KMS-11 (cell line): ENCODE data around the gene RPS19BP1.

Experiments
- H2AFZ ChIP-seq: fragments of 200-600 bp; sonication (generic); 2 replicates; pipeline ENCODE4 v1.6.1; 2016; ENCODE audit warnings: antibody characterized with exemption, mixed run types, low read depth
- H3K27ac ChIP-seq: fragments of 200-600 bp; sonication (generic); 2 replicates; pipeline ENCODE4 v1.6.1; 2016; ENCODE audit warnings: mild to moderate bottlenecking, mixed run types
- H3K27me3 ChIP-seq: fragments of 200-600 bp; sonication (generic); 2 replicates; pipeline ENCODE4 v1.6.1; 2017; ENCODE audit warnings: mild to moderate bottlenecking, low read depth, mixed run types, moderate library complexity; ENCODE audit not compliant: insufficient read depth
- H3K36me3 ChIP-seq: fragments of 200-600 bp; sonication (generic); 2 replicates; pipeline ENCODE4 v1.6.1; 2017; ENCODE audit warnings: mild to moderate bottlenecking, mixed run types; ENCODE audit not compliant: insufficient read depth
- H3K4me1 ChIP-seq: fragments of 200-600 bp; sonication (generic); 2 replicates; pipeline ENCODE4 v1.6.1; 2016; ENCODE audit warnings: mild to moderate bottlenecking, low read depth, mixed run types; ENCODE audit not compliant: poor library complexity, severe bottlenecking
- H3K4me2 ChIP-seq: fragments of 200-600 bp; sonication (generic); 2 replicates; pipeline ENCODE4 v1.7.0; 2016; ENCODE audit warnings: mild to moderate bottlenecking, mixed run types
- H3K4me3 ChIP-seq: fragments of 200-600 bp; sonication (generic); IDR thresholded peaks from 2 replicates; pipeline ENCODE4 v1.6.1; 2017; ENCODE audit warnings: low read depth, low read length, mixed read lengths; ENCODE audit not compliant: insufficient read depth
- H3K79me2 ChIP-seq: fragments of 200-600 bp; sonication (generic); 2 replicates; pipeline ENCODE4 v1.6.1; 2016; ENCODE audit warnings: low read depth, mixed run types; ENCODE audit not compliant: insufficient read depth
- H3K9ac ChIP-seq: fragments of 200-600 bp; sonication (generic); 2 replicates; pipeline ENCODE4 v1.6.1; 2016; ENCODE audit warnings: mild to moderate bottlenecking, mixed run types
- H4K20me1 ChIP-seq: fragments of 200-600 bp; sonication (generic); 2 replicates; pipeline ENCODE4 v1.6.1; 2016; ENCODE audit warnings: mild to moderate bottlenecking, mixed run types; ENCODE audit not compliant: insufficient read depth
- TF ChIP-seq, protein P1 (sequence below): fragments of 200-600 bp; sonication (generic); conservative IDR thresholded peaks from 2 replicates; pipeline ENCODE4 v1.6.1; 2017; ENCODE audit warnings: low read depth, mild to moderate bottlenecking, antibody characterized with exemption, low read length, moderate library complexity, mixed read lengths

Gene RPS19BP1

DNA sequence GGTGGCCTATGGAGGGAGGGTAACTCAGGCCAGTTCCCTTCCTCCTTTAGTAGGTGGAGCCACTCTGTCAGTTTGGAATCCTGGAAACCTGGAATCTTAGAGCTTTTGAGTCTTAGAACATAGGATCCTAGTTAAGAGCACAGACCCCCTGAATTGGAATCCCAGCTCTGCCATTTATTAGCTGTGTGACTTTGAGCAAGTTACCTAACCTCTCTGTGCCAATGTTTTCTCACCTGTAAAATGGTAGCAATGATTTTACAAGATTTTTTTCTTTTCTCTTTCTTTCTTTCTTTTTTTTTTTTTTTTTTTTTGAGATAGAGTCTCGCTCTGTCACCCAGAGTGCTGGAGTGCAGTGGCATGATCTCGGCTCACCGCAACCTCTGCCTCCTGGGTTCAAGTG is 20.9 kb upstream of the RPS19BP1 start:
- no peaks in the 10 kb centered on the region for H3K4me1 ChIP-seq
- TF ChIP-seq, protein P1, sequence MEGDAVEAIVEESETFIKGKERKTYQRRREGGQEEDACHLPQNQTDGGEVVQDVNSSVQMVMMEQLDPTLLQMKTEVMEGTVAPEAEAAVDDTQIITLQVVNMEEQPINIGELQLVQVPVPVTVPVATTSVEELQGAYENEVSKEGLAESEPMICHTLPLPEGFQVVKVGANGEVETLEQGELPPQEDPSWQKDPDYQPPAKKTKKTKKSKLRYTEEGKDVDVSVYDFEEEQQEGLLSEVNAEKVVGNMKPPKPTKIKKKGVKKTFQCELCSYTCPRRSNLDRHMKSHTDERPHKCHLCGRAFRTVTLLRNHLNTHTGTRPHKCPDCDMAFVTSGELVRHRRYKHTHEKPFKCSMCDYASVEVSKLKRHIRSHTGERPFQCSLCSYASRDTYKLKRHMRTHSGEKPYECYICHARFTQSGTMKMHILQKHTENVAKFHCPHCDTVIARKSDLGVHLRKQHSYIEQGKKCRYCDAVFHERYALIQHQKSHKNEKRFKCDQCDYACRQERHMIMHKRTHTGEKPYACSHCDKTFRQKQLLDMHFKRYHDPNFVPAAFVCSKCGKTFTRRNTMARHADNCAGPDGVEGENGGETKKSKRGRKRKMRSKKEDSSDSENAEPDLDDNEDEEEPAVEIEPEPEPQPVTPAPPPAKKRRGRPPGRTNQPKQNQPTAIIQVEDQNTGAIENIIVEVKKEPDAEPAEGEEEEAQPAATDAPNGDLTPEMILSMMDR = no peak
- no peaks in the 10 kb centered on the region for H3K79me2 ChIP-seq
- no peak overlapping the region for H3K4me2 ChIP-seq
- no peak overlapping the region for H3K27ac ChIP-seq
- H3K9ac ChIP-seq = no peak overlapping the region
- H4K20me1 ChIP-seq = no peaks in the 10 kb centered on the region
- H2AFZ ChIP-seq = no peak overlapping the region
- no peaks in the 10 kb centered on the region for H3K36me3 ChIP-seq
- peaks cover 71% of the 10 kb centered on the region for H3K27me3 ChIP-seq
- no peak overlapping the region for H3K4me3 ChIP-seq

DNA sequence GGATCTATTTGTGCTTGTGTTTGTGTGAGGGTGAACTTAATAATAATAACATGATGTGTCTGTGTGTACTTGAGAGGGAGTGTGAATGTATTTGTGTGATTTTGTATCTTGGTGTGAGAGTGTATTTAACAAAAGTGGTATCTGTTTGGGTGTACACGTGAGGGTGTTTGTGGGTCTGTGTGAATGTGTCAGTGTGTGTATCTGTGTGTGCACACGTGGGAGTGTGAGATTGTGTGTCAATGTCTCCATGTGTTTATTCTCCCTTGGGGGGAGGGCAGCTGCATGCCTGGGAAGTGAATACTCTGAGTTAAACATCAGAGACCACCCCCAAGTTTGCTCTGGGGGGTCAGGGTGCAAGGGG is 15.0 kb upstream of the RPS19BP1 start:
- Histone ChIP-seq H3K4me1 (no peaks in the 10 kb centered on the region), H3K4me3 (no peak overlapping the region), H4K20me1 (no peaks in the 10 kb centered on the region), H3K79me2 (no peaks in the 10 kb centered on the region), H3K4me2 (no peak overlapping the region), H3K27me3 (peaks cover 91% of the 10 kb centered on the region), H3K36me3 (no peaks in the 10 kb centered on the region), H3K27ac (no peak overlapping the region), H2AFZ (no peak overlapping the region), H3K9ac (no peak overlapping the region)
- TF ChIP-seq, protein P1 = no peak

DNA sequence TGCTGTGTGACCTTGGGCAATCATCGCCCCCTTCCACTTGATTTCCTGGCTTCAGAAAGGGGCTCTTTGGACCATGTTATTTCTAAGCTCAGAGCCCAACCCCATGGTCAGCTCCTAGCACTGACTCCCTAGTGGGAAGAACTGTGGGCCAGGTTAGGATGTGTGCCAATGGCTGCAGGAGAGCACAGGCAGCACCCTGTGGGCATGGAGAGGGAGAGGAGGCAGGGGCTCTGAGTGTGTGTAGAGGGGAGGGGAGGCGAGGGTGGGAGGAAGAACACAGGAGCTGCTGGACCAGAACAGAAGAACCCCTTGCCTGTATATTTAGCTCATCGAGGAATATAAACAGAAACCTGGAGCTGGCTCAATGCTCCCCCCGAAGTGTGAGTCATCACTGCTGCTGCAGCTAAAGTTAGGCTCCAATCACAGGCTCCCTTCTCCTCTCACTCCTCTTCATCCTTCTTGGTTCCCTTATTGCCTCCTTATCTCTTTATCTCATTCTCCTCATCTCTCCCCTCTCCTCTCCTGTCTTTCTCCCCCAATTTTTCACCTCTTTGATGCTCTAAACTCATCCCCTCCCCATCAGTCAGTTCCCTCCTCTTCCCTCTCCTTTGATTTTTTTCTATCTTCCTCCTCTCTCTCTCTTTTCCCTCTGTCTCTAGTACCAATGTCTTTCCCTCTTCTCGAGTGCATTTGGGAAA is 14.5 kb upstream of the RPS19BP1 start:
- Histone ChIP-seq H3K27ac (no peak overlapping the region), H3K36me3 (no peaks in the 10 kb centered on the region), H3K79me2 (no peaks in the 10 kb centered on the region), H2AFZ (no peak overlapping the region), H3K27me3 (peaks cover 91% of the 10 kb centered on the region), H3K4me1 (no peaks in the 10 kb centered on the region), H3K4me2 (no peak overlapping the region), H3K4me3 (no peak overlapping the region), H4K20me1 (no peaks in the 10 kb centered on the region), H3K9ac (no peak overlapping the region)
- TF ChIP-seq, protein P1 = no peak

DNA sequence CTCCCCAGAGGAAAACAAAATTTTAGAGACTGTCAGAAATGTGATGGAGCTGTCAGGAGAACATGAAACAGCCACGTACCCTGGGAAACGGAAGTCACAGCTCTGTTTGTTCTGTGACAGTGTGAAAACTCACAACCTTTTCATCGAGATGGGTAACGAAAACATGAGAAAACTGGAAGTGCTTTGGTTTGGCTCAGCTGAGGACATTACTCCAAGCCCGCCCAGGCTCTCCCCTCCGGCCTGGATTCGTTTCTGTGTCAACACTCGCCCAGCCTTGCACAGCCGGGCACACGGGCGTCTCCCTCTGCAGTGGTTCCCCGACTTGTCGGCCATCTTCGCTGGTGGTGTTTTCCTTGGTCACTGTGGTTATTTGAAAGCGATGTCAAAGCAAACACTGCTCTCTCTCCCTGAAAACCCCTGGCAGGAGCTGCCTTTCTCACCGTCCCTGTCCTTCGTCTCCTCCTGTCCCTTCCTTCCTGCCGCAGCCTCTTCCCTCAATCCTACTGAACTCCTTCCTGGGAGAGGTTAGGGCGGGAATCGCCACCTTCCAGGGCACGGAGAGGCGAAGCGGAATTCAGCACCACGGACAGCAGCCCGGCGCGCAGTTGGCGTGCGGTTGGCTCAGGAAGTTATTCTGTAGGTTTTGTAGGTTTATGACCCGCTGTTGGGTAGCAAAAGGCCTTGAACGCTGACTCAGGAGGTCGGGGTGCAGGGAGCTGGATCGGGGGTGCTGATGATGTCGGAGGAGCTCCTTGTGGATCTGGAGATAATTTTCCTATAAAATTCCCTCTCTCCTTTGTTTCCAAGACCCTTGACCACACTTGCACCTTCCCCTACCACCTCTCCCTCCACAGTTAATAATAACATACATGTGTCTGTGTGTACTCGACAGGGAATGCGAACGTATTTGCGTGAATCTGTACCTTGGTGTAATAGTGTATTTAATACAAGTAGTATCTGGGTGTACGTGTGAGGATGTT is 13.1 kb upstream of the RPS19BP1 start:
- Histone ChIP-seq H3K27me3 (peaks cover 84% of the 10 kb centered on the region), H3K27ac (no peak overlapping the region), H3K79me2 (no peaks in the 10 kb centered on the region), H3K4me3 (no peak overlapping the region), H3K4me2 (no peak overlapping the region), H2AFZ (no peak overlapping the region), H3K9ac (no peak overlapping the region), H4K20me1 (no peaks in the 10 kb centered on the region), H3K36me3 (no peaks in the 10 kb centered on the region), H3K4me1 (no peaks in the 10 kb centered on the region)
- TF ChIP-seq, protein P1 = no peak
